ENCODE measurements around the gene CFAP58.

DNA sequence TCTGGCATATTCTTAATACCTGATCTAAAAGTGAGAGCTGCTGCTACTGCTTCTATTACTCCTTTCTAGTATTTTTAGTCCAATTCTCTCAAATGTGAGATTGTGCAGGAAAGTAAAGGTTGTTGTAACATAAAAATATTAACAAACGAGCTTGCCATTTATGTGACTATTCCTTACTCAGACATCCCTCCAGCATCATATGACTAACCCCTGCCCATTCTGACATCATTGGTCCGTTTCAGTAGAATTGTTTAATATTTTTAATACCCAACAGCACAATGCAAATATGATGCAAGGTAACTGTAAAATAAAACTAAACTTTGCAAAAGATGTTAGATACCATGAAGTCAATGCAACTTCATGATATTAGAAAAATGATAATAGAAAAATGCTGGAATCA is 83.6 kb downstream of the CFAP58 start:
- no peak for TF ChIP-seq POLR2A (IDR thresholded peaks at IDR 0.05)
- TF ChIP-seq CTCF (IDR thresholded peaks at IDR 0.05 in 4 of 5, conservative IDR thresholded peaks at IDR 0.05 in 1 of 5): no peak
